Vagina (tissue), 2 donors: ENCODE data around the gene ZNF853. TPM values are rescaled to one million over a fixed set of nuclear protein-coding genes. Genes with fewer than 3 reads are reported as not detected.

Source experiments
- DNase-seq, 2 donors: peaks; one replicate each; pipeline ENCODE4 v3.0.0-alpha.2; 2017; ENCODE audit errors: extremely low spot score in 2 of 2
- H3K27ac ChIP-seq: fragments of 200-600 bp; sonication (generic); one replicate; pipeline ENCODE4 v1.5.1; 2019
- H3K27me3 ChIP-seq: fragments of 200-600 bp; sonication (generic); one replicate; pipeline ENCODE4 v1.5.1; 2019
- H3K36me3 ChIP-seq, 2 donors: fragments of 200-600 bp; sonication (generic); one replicate each; pipeline ENCODE4 v1.5.1; 2017 to 2019
- H3K4me1 ChIP-seq: fragments of 200-600 bp; sonication (generic); one replicate; pipeline ENCODE4 v1.5.1; 2019
- H3K4me3 ChIP-seq, 2 donors: fragments of 200-600 bp; sonication (generic); 1 replicate in 1 of 2; 2 replicates in 1 of 2; pipeline ENCODE4 v1.5.1; 2016 to 2019
- H3K9me3 ChIP-seq: fragments of 200-600 bp; sonication (generic); one replicate; pipeline ENCODE4 v1.5.1; 2019
- POLR2A ChIP-seq, 2 donors: fragments of 450-650 bp; IDR thresholded peaks; one replicate each; pipeline ENCODE4 v1.6.1; 2017; ENCODE audit warnings: antibody characterized with exemption in 2 of 2, mild to moderate bottlenecking in 2 of 2, moderate library complexity in 2 of 2
- POLR2AphosphoS5 ChIP-seq, 2 donors: sonication (generic); formaldehyde crosslinking; IDR thresholded peaks; one replicate each; pipeline ENCODE4 v1.9.0; 2017; ENCODE audit warnings: antibody characterized with exemption in 2 of 2, mild to moderate bottlenecking in 2 of 2, low read depth in 1 of 2; ENCODE audit not compliant: insufficient read depth in 1 of 2
- intact Hi-C: fragments of 100-400 bp; cut with DNase I; formaldehyde crosslinking; loops from one replicate; pipeline ENCODE4 v1.15.1; 2023
- total RNA-seq: library from RNA; depleted of rRNA; stranded (reverse); fragments of >200 nt; gene quantifications from one replicate; pipeline ENCODE4 v1.2.3, GENCODE V29; 2016
- TF ChIP-seq, protein P1 (sequence below), 3 experiments: fragments of 450-650 bp in 2 of 3; fragments of 200-600 bp in 1 of 3; sonication (generic) in 1 of 3; IDR thresholded peaks; one replicate each; pipeline ENCODE4 v1.5.1; 2017 to 2019; ENCODE audit warnings: antibody characterized with exemption in 3 of 3, mild to moderate bottlenecking in 2 of 3, moderate library complexity in 2 of 3

ZNF853 gene
- total RNA-seq, 1 donor from 2014 or later, result 14.0 TPM

DNA sequence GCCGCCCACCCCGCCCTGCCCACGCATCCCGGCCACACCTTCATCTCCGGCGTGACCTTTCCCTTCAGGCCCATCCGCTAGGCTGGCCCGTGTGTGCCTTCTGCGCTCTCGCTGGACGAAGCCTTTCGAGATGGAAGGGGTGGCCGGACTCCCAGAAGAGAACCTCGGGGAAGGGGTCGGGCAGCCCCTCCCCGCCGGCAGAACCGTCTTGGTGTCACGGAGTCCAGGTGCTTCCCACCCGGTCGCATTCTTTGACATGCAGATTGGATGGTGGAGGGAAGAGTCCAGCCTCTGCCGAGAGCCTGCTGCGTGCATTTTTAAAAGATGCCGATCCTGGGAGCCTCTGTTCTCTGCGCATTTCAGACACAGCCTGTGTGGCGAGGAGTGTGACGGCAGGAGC is 7.3 kb upstream of the ZNF853 start:
- intact Hi-C loops, result no loop called here
- no peak for DNase-seq
- no peak for TF ChIP-seq POLR2A (IDR thresholded peaks at IDR 0.05)
- TF ChIP-seq POLR2AphosphoS5 (IDR thresholded peaks at IDR 0.05; ENCODE audit: insufficient read depth in 1 of 2, low read depth in 1 of 2), result no peak
- TF ChIP-seq, protein P1, sequence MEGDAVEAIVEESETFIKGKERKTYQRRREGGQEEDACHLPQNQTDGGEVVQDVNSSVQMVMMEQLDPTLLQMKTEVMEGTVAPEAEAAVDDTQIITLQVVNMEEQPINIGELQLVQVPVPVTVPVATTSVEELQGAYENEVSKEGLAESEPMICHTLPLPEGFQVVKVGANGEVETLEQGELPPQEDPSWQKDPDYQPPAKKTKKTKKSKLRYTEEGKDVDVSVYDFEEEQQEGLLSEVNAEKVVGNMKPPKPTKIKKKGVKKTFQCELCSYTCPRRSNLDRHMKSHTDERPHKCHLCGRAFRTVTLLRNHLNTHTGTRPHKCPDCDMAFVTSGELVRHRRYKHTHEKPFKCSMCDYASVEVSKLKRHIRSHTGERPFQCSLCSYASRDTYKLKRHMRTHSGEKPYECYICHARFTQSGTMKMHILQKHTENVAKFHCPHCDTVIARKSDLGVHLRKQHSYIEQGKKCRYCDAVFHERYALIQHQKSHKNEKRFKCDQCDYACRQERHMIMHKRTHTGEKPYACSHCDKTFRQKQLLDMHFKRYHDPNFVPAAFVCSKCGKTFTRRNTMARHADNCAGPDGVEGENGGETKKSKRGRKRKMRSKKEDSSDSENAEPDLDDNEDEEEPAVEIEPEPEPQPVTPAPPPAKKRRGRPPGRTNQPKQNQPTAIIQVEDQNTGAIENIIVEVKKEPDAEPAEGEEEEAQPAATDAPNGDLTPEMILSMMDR (IDR thresholded peaks at IDR 0.05), result no peak
- Histone ChIP-seq H3K9me3 (no peaks in the 10 kb centered on the region), H3K27ac (no peak overlapping the region), H3K27me3 (no peaks in the 10 kb centered on the region), H3K4me3 (no peak overlapping the region), H3K4me1 (no peaks in the 10 kb centered on the region), H3K36me3 (peaks cover 0 to 25% of the 10 kb centered on the region in 2 donors)

DNA sequence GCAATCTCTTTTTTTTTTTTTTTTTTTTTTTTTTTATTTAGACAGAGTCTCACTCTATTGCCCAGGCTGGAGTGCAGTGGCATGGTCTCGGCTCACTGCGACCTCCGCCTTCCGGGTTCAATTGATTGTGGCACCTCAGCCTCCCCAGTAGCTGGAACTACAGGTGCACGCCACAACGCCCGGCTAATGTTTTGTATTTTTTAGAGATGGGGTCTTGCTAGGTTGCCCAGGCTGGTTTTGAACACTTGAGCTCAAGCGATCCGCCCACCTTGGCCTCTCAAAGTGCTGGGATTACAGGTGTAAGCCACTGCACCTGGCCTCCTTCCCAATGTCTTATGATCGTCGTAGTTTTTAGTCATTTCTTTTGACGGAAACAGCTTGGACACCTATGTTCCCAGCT is 6.6 kb upstream of the ZNF853 start:
- H3K9me3 ChIP-seq, result no peaks in the 10 kb centered on the region
- TF ChIP-seq, protein P1 (IDR thresholded peaks at IDR 0.05), result no peak
- TF ChIP-seq POLR2A (IDR thresholded peaks at IDR 0.05), result no peak
- TF ChIP-seq POLR2AphosphoS5 (IDR thresholded peaks at IDR 0.05; ENCODE audit: insufficient read depth in 1 of 2, low read depth in 1 of 2), result no peak
- no peaks in the 10 kb centered on the region for H3K27me3 ChIP-seq
- H3K27ac ChIP-seq, result no peak overlapping the region
- H3K4me3 ChIP-seq, result no peak overlapping the region
- H3K36me3 ChIP-seq, result peaks cover 0 to 17% of the 10 kb centered on the region in 2 donors
- no peak for DNase-seq
- H3K4me1 ChIP-seq, result no peaks in the 10 kb centered on the region
- intact Hi-C loops, result no loop called here

- no peak overlapping the region for H3K4me3 ChIP-seq
- no peak for DNase-seq
- peaks cover 0 to 7% of the 10 kb centered on the region in 2 donors for H3K36me3 ChIP-seq
- H3K9me3 ChIP-seq, result no peaks in the 10 kb centered on the region
- peaks cover 26% of the 10 kb centered on the region for H3K4me1 ChIP-seq
- intact Hi-C loops, result no loop called here
- no peaks in the 10 kb centered on the region for H3K27me3 ChIP-seq
- H3K27ac ChIP-seq, result no peak overlapping the region
- TF ChIP-seq POLR2AphosphoS5 (IDR thresholded peaks at IDR 0.05; ENCODE audit: insufficient read depth in 1 of 2, low read depth in 1 of 2) (no peak), POLR2A (IDR thresholded peaks at IDR 0.05) (no peak)
- TF ChIP-seq, protein P1 (IDR thresholded peaks at IDR 0.05), result no peak
Observed at GRCh38 chr7:6612819-6613218, 2.6 kb upstream of the ZNF853 start.

DNA sequence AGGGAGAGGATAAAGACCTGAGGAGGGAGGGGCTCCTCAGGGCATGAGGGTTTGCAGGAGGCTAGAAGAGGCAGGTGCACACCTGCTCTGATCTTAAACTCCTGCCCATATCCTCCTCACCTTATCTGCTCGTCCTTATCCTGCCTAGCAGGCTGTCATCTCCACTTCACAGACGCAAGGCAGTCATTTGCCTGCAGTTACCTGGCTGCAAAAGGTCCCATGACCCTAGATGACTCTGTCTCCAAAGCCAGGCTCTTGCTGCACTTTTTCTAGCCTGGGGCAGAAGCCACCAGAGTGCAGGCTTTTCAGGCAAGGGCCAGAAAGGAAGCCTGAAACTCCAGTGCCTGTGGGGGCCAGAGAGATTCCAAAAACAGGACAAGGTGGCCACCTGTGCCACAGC is 1.7 kb upstream of the ZNF853 start:
- TF ChIP-seq, protein P1 (IDR thresholded peaks at IDR 0.05), result no peak
- TF ChIP-seq POLR2AphosphoS5 (IDR thresholded peaks at IDR 0.05; ENCODE audit: insufficient read depth in 1 of 2, low read depth in 1 of 2) (no peak), POLR2A (IDR thresholded peaks at IDR 0.05) (no peak)
- Histone ChIP-seq H3K36me3 (no peaks in the 10 kb centered on the region), H3K27me3 (no peaks in the 10 kb centered on the region), H3K4me3 (no peak overlapping the region), H3K4me1 (peaks cover 26% of the 10 kb centered on the region), H3K27ac (no peak overlapping the region), H3K9me3 (no peaks in the 10 kb centered on the region)
- DNase-seq, result no peak
- intact Hi-C loops, result no loop called here

- H3K36me3 ChIP-seq, result no peaks in the 10 kb centered on the region
- H3K27ac ChIP-seq, result peak overlapping the region; percentile 27
- H3K4me3 ChIP-seq, result peak overlapping the region; percentile 68 to 72
- TF ChIP-seq POLR2AphosphoS5 (IDR thresholded peaks at IDR 0.05; ENCODE audit: insufficient read depth in 1 of 2, low read depth in 1 of 2), result peak in 1 of 2 donors; percentile 12
- no peak for TF ChIP-seq POLR2A (IDR thresholded peaks at IDR 0.05)
- TF ChIP-seq, protein P1 (IDR thresholded peaks at IDR 0.05), result no peak
- no peaks in the 10 kb centered on the region for H3K9me3 ChIP-seq
- peaks cover 26% of the 10 kb centered on the region for H3K4me1 ChIP-seq
- intact Hi-C loops, result no loop called here
- no peak for DNase-seq
- no peaks in the 10 kb centered on the region for H3K27me3 ChIP-seq
Observed at GRCh38 chr7:6615723-6616555, 529 bp downstream of the ZNF853 start.
